ENCODE results near the gene NANOS1. TPM values are rescaled to one million over a fixed set of nuclear protein-coding genes. Genes with fewer than 3 reads are reported as not detected.

Gene NANOS1
- total RNA-seq, 1 donor from 2014 or later: 10.2 TPM

DNA sequence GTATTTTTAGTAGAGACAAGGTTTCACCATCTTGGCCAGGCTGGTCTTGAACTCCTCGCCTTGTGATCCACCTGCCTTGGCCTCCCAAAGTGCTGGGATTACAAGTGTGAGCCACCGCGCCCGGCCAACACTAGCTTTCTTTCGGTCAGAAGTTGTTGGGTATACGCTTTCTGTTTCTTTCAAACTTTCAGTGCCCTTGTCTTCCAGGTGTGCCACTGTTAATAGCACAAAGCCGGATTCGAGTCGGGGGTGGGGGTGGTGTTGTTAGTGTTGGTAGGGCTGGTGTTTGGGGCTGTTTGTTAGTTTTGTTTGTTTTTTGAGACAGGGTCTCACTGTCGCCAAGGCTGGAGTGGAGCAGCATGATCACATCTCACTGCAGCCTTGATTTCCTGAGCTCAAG, 33.8 kb upstream of the NANOS1 start:
- H3F3A ChIP-seq (ENCODE audit: low read depth): no peaks in the 10 kb centered on the region
- H3K4me1 ChIP-seq: peaks cover 3% of the 10 kb centered on the region
- H3K9ac ChIP-seq: no peak overlapping the region
- H3K4me1 Mint-ChIP-seq: no peaks in the 10 kb centered on the region
- no peaks in the 10 kb centered on the region for H3K9me3 ChIP-seq (ENCODE audit: low read depth)
- DNase-seq (ENCODE audit: low spot score): no peak
- H3K27me3 Mint-ChIP-seq (ENCODE audit: insufficient read depth, low read depth): peaks cover 8% of the 10 kb centered on the region
- H3K4me3 ChIP-seq: no peak overlapping the region
- no peak for TF ChIP-seq EZH2 (IDR thresholded peaks at IDR 0.05)
- TF ChIP-seq, protein P1, sequence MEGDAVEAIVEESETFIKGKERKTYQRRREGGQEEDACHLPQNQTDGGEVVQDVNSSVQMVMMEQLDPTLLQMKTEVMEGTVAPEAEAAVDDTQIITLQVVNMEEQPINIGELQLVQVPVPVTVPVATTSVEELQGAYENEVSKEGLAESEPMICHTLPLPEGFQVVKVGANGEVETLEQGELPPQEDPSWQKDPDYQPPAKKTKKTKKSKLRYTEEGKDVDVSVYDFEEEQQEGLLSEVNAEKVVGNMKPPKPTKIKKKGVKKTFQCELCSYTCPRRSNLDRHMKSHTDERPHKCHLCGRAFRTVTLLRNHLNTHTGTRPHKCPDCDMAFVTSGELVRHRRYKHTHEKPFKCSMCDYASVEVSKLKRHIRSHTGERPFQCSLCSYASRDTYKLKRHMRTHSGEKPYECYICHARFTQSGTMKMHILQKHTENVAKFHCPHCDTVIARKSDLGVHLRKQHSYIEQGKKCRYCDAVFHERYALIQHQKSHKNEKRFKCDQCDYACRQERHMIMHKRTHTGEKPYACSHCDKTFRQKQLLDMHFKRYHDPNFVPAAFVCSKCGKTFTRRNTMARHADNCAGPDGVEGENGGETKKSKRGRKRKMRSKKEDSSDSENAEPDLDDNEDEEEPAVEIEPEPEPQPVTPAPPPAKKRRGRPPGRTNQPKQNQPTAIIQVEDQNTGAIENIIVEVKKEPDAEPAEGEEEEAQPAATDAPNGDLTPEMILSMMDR (IDR thresholded peaks at IDR 0.05): no peak
- no peak for TF ChIP-seq EZH2phosphoT487 (IDR thresholded peaks at IDR 0.05)
- H3K27ac ChIP-seq: no peak overlapping the region
- no peaks in the 10 kb centered on the region for H4K20me1 ChIP-seq (ENCODE audit: low read depth)
- H3K9me3 Mint-ChIP-seq: no peaks in the 10 kb centered on the region
- H3K27me3 ChIP-seq: no peaks in the 10 kb centered on the region
- H3K36me3 ChIP-seq: no peaks in the 10 kb centered on the region
- no peak overlapping the region for H2AFZ ChIP-seq (replicated peaks)
- no peak overlapping the region for H3K27ac Mint-ChIP-seq
- H3K79me2 ChIP-seq (ENCODE audit: low read depth): no peaks in the 10 kb centered on the region
- no peak overlapping the region for H3K4me2 ChIP-seq
- no peaks in the 10 kb centered on the region for H3K36me3 Mint-ChIP-seq
- H3K4me3 Mint-ChIP-seq: no peak overlapping the region

DNA sequence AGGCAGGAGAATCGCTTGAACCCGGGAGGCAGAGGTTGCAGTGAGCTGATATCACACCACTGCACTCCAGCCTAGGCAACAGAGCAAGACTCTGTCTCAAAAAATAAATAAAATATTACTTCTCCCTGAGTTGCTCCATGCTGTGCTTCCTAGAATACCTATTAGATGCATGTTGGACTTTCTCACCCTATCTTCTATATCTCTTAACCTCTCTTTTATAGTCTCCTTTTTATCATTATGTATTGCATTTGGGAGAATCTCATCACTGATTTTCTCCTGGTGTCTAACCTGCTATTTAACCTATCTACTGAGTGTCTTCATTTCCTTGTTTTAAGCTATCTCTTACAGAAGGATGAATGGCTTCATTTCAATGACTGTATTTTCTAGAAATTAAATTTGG, 32.1 kb upstream of the NANOS1 start:
- H3F3A ChIP-seq (ENCODE audit: low read depth): no peaks in the 10 kb centered on the region
- no peaks in the 10 kb centered on the region for H3K36me3 ChIP-seq
- no peaks in the 10 kb centered on the region for H3K36me3 Mint-ChIP-seq
- DNase-seq (ENCODE audit: low spot score): no peak
- H3K4me3 ChIP-seq: no peak overlapping the region
- H2AFZ ChIP-seq (replicated peaks): no peak overlapping the region
- H4K20me1 ChIP-seq (ENCODE audit: low read depth): no peaks in the 10 kb centered on the region
- peaks cover 8% of the 10 kb centered on the region for H3K4me1 ChIP-seq
- H3K27me3 Mint-ChIP-seq (ENCODE audit: insufficient read depth, low read depth): peaks cover 11% of the 10 kb centered on the region
- H3K4me1 Mint-ChIP-seq: peaks cover 2% of the 10 kb centered on the region
- no peak overlapping the region for H3K4me3 Mint-ChIP-seq
- H3K9me3 Mint-ChIP-seq: no peaks in the 10 kb centered on the region
- H3K4me2 ChIP-seq: no peak overlapping the region
- no peaks in the 10 kb centered on the region for H3K9me3 ChIP-seq (ENCODE audit: low read depth)
- H3K27ac Mint-ChIP-seq: no peak overlapping the region
- no peak overlapping the region for H3K27ac ChIP-seq
- no peaks in the 10 kb centered on the region for H3K27me3 ChIP-seq
- TF ChIP-seq, protein P1 (IDR thresholded peaks at IDR 0.05): no peak
- no peak for TF ChIP-seq EZH2 (IDR thresholded peaks at IDR 0.05)
- TF ChIP-seq EZH2phosphoT487 (IDR thresholded peaks at IDR 0.05): no peak
- H3K79me2 ChIP-seq (ENCODE audit: low read depth): no peaks in the 10 kb centered on the region
- H3K9ac ChIP-seq: no peak overlapping the region

DNA sequence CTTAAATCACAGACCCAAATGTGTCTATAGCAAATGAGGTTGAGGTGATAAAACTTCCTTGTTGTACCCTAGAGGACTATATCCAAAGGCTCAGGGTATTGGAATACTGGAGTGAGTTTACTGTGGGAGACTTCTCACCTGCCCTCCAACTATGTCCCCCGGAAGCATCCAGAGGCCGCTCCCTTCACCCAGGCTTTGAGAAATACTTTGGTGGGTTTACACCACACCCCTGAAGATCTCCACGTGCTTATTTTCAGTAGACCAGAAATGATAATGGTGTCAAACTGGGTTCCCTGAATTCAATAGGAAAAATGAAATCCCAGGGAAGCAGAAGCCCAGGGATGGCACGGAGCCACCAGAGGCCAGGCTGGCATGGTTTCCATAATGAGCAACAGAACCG, 31.3 kb upstream of the NANOS1 start:
- Mint-ChIP-seq H3K36me3 (no peaks in the 10 kb centered on the region), H3K4me3 (no peak overlapping the region), H3K27ac (no peak overlapping the region), H3K27me3 (ENCODE audit: insufficient read depth, low read depth) (peaks cover 12% of the 10 kb centered on the region), H3K4me1 (peaks cover 4% of the 10 kb centered on the region), H3K9me3 (no peaks in the 10 kb centered on the region)
- no peak overlapping the region for H2AFZ ChIP-seq (replicated peaks)
- H3K4me1 ChIP-seq: peaks cover 8% of the 10 kb centered on the region
- H3K9ac ChIP-seq: no peak overlapping the region
- H3K4me3 ChIP-seq: no peak overlapping the region
- H4K20me1 ChIP-seq (ENCODE audit: low read depth): no peaks in the 10 kb centered on the region
- DNase-seq (ENCODE audit: low spot score): no peak
- TF ChIP-seq EZH2phosphoT487 (IDR thresholded peaks at IDR 0.05): no peak
- TF ChIP-seq EZH2 (IDR thresholded peaks at IDR 0.05): no peak
- TF ChIP-seq, protein P1 (IDR thresholded peaks at IDR 0.05): no peak
- no peak overlapping the region for H3K27ac ChIP-seq
- no peaks in the 10 kb centered on the region for H3K79me2 ChIP-seq (ENCODE audit: low read depth)
- no peaks in the 10 kb centered on the region for H3K27me3 ChIP-seq
- no peaks in the 10 kb centered on the region for H3K36me3 ChIP-seq
- H3K9me3 ChIP-seq (ENCODE audit: low read depth): no peaks in the 10 kb centered on the region
- no peaks in the 10 kb centered on the region for H3F3A ChIP-seq (ENCODE audit: low read depth)
- H3K4me2 ChIP-seq: no peak overlapping the region
